Measurements from ENCODE around the gene TNFAIP8L3. TPM values are rescaled to one million over a fixed set of nuclear protein-coding genes. Genes with fewer than 3 reads are reported as not detected.

Gene TNFAIP8L3
- total RNA-seq, 1 experiment from 2014 or later, result 0.20 TPM

GRCh38 chr15:51023499-51023898 is 71.2 kb downstream of the TNFAIP8L3 start:
- POLR2A ChIA-PET (ENCODE audit: unreplicated experiment), result no interaction called here
- no TSS peak for BruUV-seq (replicated peaks)
- no peak for DNase-seq
- CTCF ChIA-PET, result no interaction called here
- intact Hi-C loops (cut with micrococcal nuclease; ENCODE audit: unreplicated experiment), result no loop called here
- no peak overlapping the region for H3K4me3 ChIP-seq
- no peaks in the 10 kb centered on the region for H3K4me1 ChIP-seq (replicated peaks; ENCODE audit: insufficient read depth)
- no peaks in the 10 kb centered on the region for H3K9me2 ChIP-seq (ENCODE audit: insufficient read depth)
- H2AFZ ChIP-seq, result no peak overlapping the region
- no peaks in the 10 kb centered on the region for H3F3A ChIP-seq (ENCODE audit: insufficient read depth, low read depth)
- no peaks in the 10 kb centered on the region for H3K36me3 ChIP-seq (ENCODE audit: low read depth)
- no peak overlapping the region for H3K4me2 ChIP-seq
- H3K27ac ChIP-seq, result no peak overlapping the region
- no peaks in the 10 kb centered on the region for H3K9me3 ChIP-seq (ENCODE audit: insufficient read depth, low read depth)
- no peaks in the 10 kb centered on the region for H3K27me3 ChIP-seq (ENCODE audit: insufficient read depth, low read depth)
- no peaks in the 10 kb centered on the region for H3K79me2 ChIP-seq (ENCODE audit: low read depth)
- no peaks in the 10 kb centered on the region for H4K20me1 ChIP-seq (ENCODE audit: insufficient read depth)
- TF ChIP-seq EZH2 (IDR thresholded peaks at IDR 0.05; ENCODE audit: low read depth) (no peak), CTCF (conservative IDR thresholded peaks at IDR 0.05) (no peak)

- no peak overlapping the region for H3K4me3 ChIP-seq
- H3K4me2 ChIP-seq, result no peak overlapping the region
- BruUV-seq (replicated peaks), result no TSS peak
- ChIA-PET CTCF (no interaction called here), POLR2A (ENCODE audit: unreplicated experiment) (no interaction called here)
- no peaks in the 10 kb centered on the region for H3F3A ChIP-seq (ENCODE audit: insufficient read depth, low read depth)
- no peaks in the 10 kb centered on the region for H3K9me3 ChIP-seq (ENCODE audit: insufficient read depth, low read depth)
- no peaks in the 10 kb centered on the region for H3K27me3 ChIP-seq (ENCODE audit: insufficient read depth, low read depth)
- H3K27ac ChIP-seq, result no peak overlapping the region
- H3K9me2 ChIP-seq (ENCODE audit: insufficient read depth), result no peaks in the 10 kb centered on the region
- DNase-seq, result no peak
- H3K79me2 ChIP-seq (ENCODE audit: low read depth), result no peaks in the 10 kb centered on the region
- no peaks in the 10 kb centered on the region for H3K36me3 ChIP-seq (ENCODE audit: low read depth)
- H3K4me1 ChIP-seq (replicated peaks; ENCODE audit: insufficient read depth), result no peaks in the 10 kb centered on the region
- TF ChIP-seq EZH2 (IDR thresholded peaks at IDR 0.05; ENCODE audit: low read depth) (no peak), CTCF (conservative IDR thresholded peaks at IDR 0.05) (no peak)
- H2AFZ ChIP-seq, result no peak overlapping the region
- intact Hi-C loops (cut with micrococcal nuclease; ENCODE audit: unreplicated experiment), result no loop called here
- H4K20me1 ChIP-seq (ENCODE audit: insufficient read depth), result no peaks in the 10 kb centered on the region
These were observed 72.5 kb downstream of the TNFAIP8L3 start for GRCh38 chr15:51022206-51022605.

DNA sequence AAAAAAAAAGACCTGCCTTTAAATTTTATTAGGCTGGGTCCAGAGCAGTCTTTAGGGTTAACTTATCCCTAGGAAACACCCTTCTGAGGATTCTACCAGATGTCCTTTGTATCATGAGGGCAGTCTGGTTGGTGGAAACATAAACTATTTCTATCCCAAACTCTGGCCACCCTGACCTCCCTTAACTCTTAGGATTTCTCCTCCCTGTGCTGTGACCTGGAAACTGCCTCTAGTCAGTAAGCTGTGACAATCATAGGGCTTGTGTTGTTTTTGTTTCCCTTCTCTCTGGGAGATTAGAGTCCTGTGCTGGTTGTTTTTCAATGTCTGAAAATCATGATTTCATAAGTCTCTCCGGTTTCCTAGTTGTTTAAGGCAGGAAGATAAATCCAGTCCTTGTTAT is 78.1 kb downstream of the TNFAIP8L3 start:
- POLR2A ChIA-PET (ENCODE audit: unreplicated experiment), result no interaction called here
- BruUV-seq (replicated peaks), result no TSS peak
- Histone ChIP-seq H3K4me2 (no peak overlapping the region), H3K4me1 (replicated peaks; ENCODE audit: insufficient read depth) (no peaks in the 10 kb centered on the region), H2AFZ (no peak overlapping the region), H3K4me3 (no peak overlapping the region), H4K20me1 (ENCODE audit: insufficient read depth) (no peaks in the 10 kb centered on the region), H3K36me3 (ENCODE audit: low read depth) (no peaks in the 10 kb centered on the region), H3K27ac (no peak overlapping the region), H3K9me3 (ENCODE audit: insufficient read depth, low read depth) (no peaks in the 10 kb centered on the region), H3K27me3 (ENCODE audit: insufficient read depth, low read depth) (no peaks in the 10 kb centered on the region), H3K79me2 (ENCODE audit: low read depth) (no peaks in the 10 kb centered on the region), H3F3A (ENCODE audit: insufficient read depth, low read depth) (no peaks in the 10 kb centered on the region), H3K9me2 (ENCODE audit: insufficient read depth) (no peaks in the 10 kb centered on the region)
- TF ChIP-seq CTCF (conservative IDR thresholded peaks at IDR 0.05) (no peak), EZH2 (IDR thresholded peaks at IDR 0.05; ENCODE audit: low read depth) (no peak)
- CTCF ChIA-PET, result no interaction called here
- intact Hi-C loops (cut with micrococcal nuclease; ENCODE audit: unreplicated experiment), result no loop called here
- no peak for DNase-seq
